ENCODE data around the gene AKT2.

DNA sequence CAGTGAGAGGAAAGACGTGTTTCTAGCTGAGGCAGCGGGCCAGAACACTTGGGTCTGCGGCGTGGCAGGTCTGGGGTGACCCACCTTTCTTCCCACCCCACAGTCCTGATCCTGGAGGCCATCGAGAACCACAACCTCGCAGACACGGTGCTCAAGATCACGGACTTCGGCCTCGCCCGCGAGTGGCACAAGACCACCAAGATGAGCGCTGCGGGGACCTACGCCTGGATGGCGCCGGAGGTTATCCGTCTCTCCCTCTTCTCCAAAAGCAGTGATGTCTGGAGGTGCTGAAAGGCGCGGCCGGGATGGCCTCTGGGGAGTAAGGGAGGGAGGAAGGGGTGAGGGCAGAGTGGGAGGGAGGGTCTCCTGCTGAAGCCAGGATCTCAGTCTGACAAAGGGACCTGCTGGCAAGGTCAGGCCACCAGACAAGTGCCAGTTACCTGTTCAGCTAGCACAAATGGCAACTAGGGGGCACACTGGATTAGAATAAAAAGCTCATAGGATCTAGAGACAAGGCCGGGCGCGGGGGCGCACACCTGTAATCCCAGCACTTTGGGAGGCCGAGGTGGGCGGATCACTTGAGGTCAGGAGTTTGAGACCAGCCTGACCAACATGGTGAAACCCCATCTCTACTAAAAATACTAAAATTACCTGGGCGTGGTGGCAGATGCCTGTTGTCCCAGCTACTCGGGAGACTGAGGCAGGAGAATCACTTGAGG, 86.7 kb downstream of the AKT2 start:
- TF ChIP-seq, protein P1, sequence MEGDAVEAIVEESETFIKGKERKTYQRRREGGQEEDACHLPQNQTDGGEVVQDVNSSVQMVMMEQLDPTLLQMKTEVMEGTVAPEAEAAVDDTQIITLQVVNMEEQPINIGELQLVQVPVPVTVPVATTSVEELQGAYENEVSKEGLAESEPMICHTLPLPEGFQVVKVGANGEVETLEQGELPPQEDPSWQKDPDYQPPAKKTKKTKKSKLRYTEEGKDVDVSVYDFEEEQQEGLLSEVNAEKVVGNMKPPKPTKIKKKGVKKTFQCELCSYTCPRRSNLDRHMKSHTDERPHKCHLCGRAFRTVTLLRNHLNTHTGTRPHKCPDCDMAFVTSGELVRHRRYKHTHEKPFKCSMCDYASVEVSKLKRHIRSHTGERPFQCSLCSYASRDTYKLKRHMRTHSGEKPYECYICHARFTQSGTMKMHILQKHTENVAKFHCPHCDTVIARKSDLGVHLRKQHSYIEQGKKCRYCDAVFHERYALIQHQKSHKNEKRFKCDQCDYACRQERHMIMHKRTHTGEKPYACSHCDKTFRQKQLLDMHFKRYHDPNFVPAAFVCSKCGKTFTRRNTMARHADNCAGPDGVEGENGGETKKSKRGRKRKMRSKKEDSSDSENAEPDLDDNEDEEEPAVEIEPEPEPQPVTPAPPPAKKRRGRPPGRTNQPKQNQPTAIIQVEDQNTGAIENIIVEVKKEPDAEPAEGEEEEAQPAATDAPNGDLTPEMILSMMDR (IDR thresholded peaks at IDR 0.05): no peak
- no peak for TF ChIP-seq EP300 (IDR thresholded peaks at IDR 0.05)
- no peak for TF ChIP-seq POLR2AphosphoS5 (IDR thresholded peaks at IDR 0.05)
